GM13977 (cell line): ENCODE measurements around the gene SLC16A1.
"Not testable (repeated sequence)": the region's sequence is repeated elsewhere in the genome, so short reads cannot be mapped to it uniquely, and the experiment has no call there.

Source experiments
- DNase-seq: peaks from one replicate; pipeline ENCODE4 v3.0.0; 2012; ENCODE audit warnings: low spot score
- in situ Hi-C: fragments of 300-500 bp; cut with MboI; formaldehyde crosslinking; loops from one replicate; pipeline ENCODE4 v1.12.0; 2022; ENCODE audit warnings: low sequenced_read_pairs, low pct_unique_long_range_greater_than_20kb, mixed read lengths, inconsistent platforms; ENCODE audit not compliant: unreplicated experiment
- TF ChIP-seq, protein P1 (sequence below): IDR thresholded peaks from 2 replicates; pipeline ENCODE4 v1.5.1; 2012; ENCODE audit warnings: mild to moderate bottlenecking, control low read depth; ENCODE audit not compliant: insufficient read depth; ENCODE audit errors: extremely low read depth, missing control alignments

The SLC16A1 gene

GRCh38 chr1:112901387-112901786, 54.6 kb downstream of the SLC16A1 start:
- TF ChIP-seq, protein P1, sequence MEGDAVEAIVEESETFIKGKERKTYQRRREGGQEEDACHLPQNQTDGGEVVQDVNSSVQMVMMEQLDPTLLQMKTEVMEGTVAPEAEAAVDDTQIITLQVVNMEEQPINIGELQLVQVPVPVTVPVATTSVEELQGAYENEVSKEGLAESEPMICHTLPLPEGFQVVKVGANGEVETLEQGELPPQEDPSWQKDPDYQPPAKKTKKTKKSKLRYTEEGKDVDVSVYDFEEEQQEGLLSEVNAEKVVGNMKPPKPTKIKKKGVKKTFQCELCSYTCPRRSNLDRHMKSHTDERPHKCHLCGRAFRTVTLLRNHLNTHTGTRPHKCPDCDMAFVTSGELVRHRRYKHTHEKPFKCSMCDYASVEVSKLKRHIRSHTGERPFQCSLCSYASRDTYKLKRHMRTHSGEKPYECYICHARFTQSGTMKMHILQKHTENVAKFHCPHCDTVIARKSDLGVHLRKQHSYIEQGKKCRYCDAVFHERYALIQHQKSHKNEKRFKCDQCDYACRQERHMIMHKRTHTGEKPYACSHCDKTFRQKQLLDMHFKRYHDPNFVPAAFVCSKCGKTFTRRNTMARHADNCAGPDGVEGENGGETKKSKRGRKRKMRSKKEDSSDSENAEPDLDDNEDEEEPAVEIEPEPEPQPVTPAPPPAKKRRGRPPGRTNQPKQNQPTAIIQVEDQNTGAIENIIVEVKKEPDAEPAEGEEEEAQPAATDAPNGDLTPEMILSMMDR: no peak
- DNase-seq: no peak
- in situ Hi-C loops: no loop called here

- DNase-seq: no peak
- in situ Hi-C loops: no loop called here
- TF ChIP-seq, protein P1: no peak
These were observed 59.2 kb downstream of the SLC16A1 start for GRCh38 chr1:112896783-112897182.

- in situ Hi-C loops: no loop called here
- no peak for DNase-seq
- TF ChIP-seq, protein P1: no peak
These were observed 61.4 kb downstream of the SLC16A1 start for GRCh38 chr1:112894561-112895011.

DNA sequence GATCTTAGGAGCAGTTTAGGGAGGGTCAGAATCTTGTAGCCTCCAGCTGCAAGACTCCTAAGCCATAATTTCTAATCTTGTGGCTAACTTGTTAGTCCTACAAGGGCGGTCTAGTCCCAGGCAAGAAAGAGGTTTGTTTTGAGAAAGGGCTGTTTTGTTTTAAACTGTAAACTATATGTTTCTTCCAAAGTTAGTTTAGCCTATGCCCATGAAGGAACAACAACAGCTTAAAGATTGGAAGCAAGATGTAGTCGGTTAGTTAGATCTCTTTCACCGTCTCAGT, 62.0 kb downstream of the SLC16A1 start:
- TF ChIP-seq, protein P1: no peak
- no peak for DNase-seq
- in situ Hi-C loops: no loop called here

DNA sequence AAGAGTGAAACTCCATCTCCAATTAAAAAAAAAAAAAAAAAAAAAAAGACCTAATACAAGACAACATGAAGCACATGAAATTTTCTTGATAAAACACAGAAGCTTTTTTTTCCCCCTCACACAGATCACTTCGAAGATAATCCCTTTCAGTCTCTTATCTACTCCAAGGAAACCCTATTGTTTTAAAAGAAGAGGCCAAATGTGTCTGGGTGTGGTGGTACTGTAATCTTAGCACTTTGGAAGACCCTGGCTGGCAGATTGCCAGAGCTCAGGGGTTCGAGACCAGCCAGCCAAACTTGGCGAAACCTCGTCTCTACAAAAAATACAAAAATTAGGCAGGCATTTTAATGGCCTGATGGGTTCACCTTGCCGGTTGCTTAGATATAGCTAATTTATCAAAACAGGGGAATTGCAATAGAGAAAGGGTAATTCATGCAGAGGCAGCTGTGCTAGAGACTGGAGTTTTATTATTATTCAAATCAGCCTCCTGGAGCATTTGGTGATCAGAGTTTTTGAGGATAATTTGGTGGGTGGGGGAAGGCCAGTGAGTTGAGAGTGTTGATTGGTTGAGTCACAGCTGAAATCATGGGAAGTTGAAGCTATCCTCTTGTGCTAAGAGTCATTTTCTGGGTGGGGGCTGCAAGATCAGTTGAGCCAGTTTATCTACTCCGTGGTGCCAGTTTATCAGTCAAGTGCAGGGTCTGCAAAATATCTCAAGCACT, 62.5 kb downstream of the SLC16A1 start:
- in situ Hi-C loops: no loop called here
- DNase-seq: no peak
- TF ChIP-seq, protein P1: no peak

DNA sequence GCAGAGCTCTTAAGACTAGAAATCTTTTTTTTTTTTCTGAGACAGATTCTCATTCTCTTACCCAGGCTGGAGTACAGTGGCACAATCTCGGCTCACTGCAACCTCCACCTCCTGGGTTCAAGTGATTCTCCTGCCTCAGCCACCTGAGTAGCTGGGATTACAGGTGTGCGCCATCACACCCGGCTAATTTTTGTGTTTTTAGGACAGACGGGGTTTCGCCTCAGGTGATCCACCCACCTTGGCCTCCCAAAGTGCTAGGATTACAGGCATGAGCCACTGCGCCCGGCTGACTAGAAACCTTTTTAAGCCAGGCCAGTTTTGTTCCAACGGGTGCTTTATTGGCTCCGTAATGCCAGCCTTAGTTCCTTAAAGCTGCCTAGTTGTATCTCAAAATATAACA, 66.1 kb downstream of the SLC16A1 start:
- in situ Hi-C loops: loop anchor here (10.0 kb wide), 1 partner anchor 165 kb away; no protein-coding TSS in a partner anchor
- not testable (repeated sequence) for DNase-seq

GRCh38 chr1:112889052-112889768, 66.8 kb downstream of the SLC16A1 start:
- TF ChIP-seq, protein P1: no peak
- no peak for DNase-seq
- in situ Hi-C loops: loop anchor here (10.0 kb wide), 1 partner anchor 166 kb away; no protein-coding TSS in a partner anchor
